Loucy (cell line): ENCODE results near the gene RPF1.
A peak's percentile ranks its signal among the peaks of the same experiment; 100 is the strongest.

Experiments
- H2AFZ ChIP-seq: fragments of 200-600 bp; sonication (generic); 2 replicates; pipeline ENCODE4 v1.6.0; 2016; ENCODE audit warnings: antibody characterized with exemption, mild to moderate bottlenecking, low read length, moderate library complexity
- H3F3A ChIP-seq: fragments of 200-600 bp; 2 replicates; pipeline ENCODE4 v1.6.0; 2016; ENCODE audit warnings: antibody characterized with exemption, low read depth, mild to moderate bottlenecking
- H3K27me3 ChIP-seq: fragments of 200-600 bp; sonication (generic); 2 replicates; pipeline ENCODE4 v1.6.1; 2014; ENCODE audit warnings: low read length, mild to moderate bottlenecking; ENCODE audit not compliant: insufficient read depth, poor library complexity, severe bottlenecking
- H3K36me3 ChIP-seq: fragments of 200-600 bp; sonication (generic); 2 replicates; pipeline ENCODE4 v1.6.1; 2016; ENCODE audit warnings: low read length; ENCODE audit not compliant: insufficient read depth
- H3K4me1 ChIP-seq: fragments of 200-600 bp; sonication (generic); 2 replicates; pipeline ENCODE4 v1.5.1; 2014; ENCODE audit warnings: low read length, mild to moderate bottlenecking; ENCODE audit not compliant: insufficient read depth, poor library complexity, severe bottlenecking
- H3K4me2 ChIP-seq: fragments of 200-600 bp; sonication (generic); 2 replicates; pipeline ENCODE4 v1.6.0; 2014; ENCODE audit warnings: antibody characterized with exemption, low read length, low read depth, mild to moderate bottlenecking; ENCODE audit not compliant: poor library complexity, severe bottlenecking
- H3K4me3 ChIP-seq: fragments of 200-600 bp; sonication (generic); 2 replicates; pipeline ENCODE4 v1.5.1; 2014; ENCODE audit warnings: low read length, mild to moderate bottlenecking, mixed read lengths; ENCODE audit not compliant: poor library complexity, severe bottlenecking
- H3K79me2 ChIP-seq: fragments of 200-600 bp; sonication (generic); 2 replicates; pipeline ENCODE4 v1.6.1; 2014; ENCODE audit warnings: low read length; ENCODE audit not compliant: insufficient read depth
- H3K9ac ChIP-seq: fragments of 200-600 bp; sonication (generic); 2 replicates; pipeline ENCODE4 v1.6.0; 2014; ENCODE audit warnings: mild to moderate bottlenecking, low read depth, low read length, moderate library complexity; ENCODE audit not compliant: poor library complexity, severe bottlenecking
- H3K9me2 ChIP-seq: fragments of 200-600 bp; sonication (generic); replicated peaks from 2 replicates; pipeline ENCODE4 v1.6.1; 2016; ENCODE audit warnings: low read depth, low read length, mixed read lengths
- H3K9me3 ChIP-seq: fragments of 200-600 bp; sonication (generic); 2 replicates; pipeline ENCODE4 v1.6.1; 2014; ENCODE audit warnings: mild to moderate bottlenecking, antibody characterized with exemption, low read length, low read depth; ENCODE audit not compliant: insufficient read depth
- H4K20me1 ChIP-seq: fragments of 200-600 bp; sonication (generic); 2 replicates; pipeline ENCODE4 v1.6.0; 2014; ENCODE audit warnings: antibody characterized with exemption, low read length, mild to moderate bottlenecking; ENCODE audit not compliant: insufficient read depth, poor library complexity, severe bottlenecking
- EZH2phosphoT487 ChIP-seq: fragments of 200-600 bp; IDR thresholded peaks from 2 replicates; pipeline ENCODE4 v1.6.1; 2018; ENCODE audit warnings: antibody characterized with exemption, mild to moderate bottlenecking, moderate library complexity, borderline replicate concordance
- TF ChIP-seq, protein P1 (sequence below): fragments of 200-600 bp; sonication (generic); conservative IDR thresholded peaks from 2 replicates; pipeline ENCODE4 v1.5.1; 2014; ENCODE audit warnings: mild to moderate bottlenecking, antibody characterized with exemption, low read length

Gene RPF1

DNA sequence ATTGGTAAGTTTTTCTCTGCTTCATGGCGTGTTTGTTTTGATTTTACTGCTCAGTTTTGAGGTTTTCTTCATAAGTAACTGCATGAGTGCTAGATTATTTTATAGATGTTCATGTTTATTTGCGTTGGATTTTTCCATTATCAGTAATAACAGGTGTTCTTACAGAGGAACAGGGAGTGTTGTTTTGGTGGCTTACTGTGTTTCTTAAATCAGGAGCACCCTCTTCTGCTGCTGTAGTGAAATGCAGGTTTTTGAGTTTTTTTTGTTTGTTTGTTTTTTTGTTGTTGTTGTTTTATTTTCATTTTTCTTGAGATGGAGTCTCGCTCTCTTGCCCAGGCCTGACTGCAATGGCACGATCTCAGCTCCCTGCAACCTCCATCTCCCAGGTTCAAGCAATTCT, 62.6 kb downstream of the RPF1 start:
- no peak overlapping the region for H3K4me3 ChIP-seq
- no peaks in the 10 kb centered on the region for H3K9me3 ChIP-seq
- no peaks in the 10 kb centered on the region for H4K20me1 ChIP-seq
- H3K4me2 ChIP-seq: no peak overlapping the region
- H3K27me3 ChIP-seq: no peaks in the 10 kb centered on the region
- no peak overlapping the region for H3K9ac ChIP-seq
- no peaks in the 10 kb centered on the region for H3K79me2 ChIP-seq
- no peaks in the 10 kb centered on the region for H3K4me1 ChIP-seq
- TF ChIP-seq, protein P1, sequence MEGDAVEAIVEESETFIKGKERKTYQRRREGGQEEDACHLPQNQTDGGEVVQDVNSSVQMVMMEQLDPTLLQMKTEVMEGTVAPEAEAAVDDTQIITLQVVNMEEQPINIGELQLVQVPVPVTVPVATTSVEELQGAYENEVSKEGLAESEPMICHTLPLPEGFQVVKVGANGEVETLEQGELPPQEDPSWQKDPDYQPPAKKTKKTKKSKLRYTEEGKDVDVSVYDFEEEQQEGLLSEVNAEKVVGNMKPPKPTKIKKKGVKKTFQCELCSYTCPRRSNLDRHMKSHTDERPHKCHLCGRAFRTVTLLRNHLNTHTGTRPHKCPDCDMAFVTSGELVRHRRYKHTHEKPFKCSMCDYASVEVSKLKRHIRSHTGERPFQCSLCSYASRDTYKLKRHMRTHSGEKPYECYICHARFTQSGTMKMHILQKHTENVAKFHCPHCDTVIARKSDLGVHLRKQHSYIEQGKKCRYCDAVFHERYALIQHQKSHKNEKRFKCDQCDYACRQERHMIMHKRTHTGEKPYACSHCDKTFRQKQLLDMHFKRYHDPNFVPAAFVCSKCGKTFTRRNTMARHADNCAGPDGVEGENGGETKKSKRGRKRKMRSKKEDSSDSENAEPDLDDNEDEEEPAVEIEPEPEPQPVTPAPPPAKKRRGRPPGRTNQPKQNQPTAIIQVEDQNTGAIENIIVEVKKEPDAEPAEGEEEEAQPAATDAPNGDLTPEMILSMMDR: peak; percentile 63
- no peak for TF ChIP-seq EZH2phosphoT487
- no peaks in the 10 kb centered on the region for H3K36me3 ChIP-seq
- no peaks in the 10 kb centered on the region for H3F3A ChIP-seq
- H2AFZ ChIP-seq: no peak overlapping the region
- H3K9me2 ChIP-seq: no peaks in the 10 kb centered on the region
